ENCODE data around the gene FDCSP.
A peak's percentile ranks its signal among the peaks of the same experiment; 100 is the strongest.
"Not testable (repeated sequence)": the region's sequence is repeated elsewhere in the genome, so short reads cannot be mapped to it uniquely, and the experiment has no call there.

Gene FDCSP

DNA sequence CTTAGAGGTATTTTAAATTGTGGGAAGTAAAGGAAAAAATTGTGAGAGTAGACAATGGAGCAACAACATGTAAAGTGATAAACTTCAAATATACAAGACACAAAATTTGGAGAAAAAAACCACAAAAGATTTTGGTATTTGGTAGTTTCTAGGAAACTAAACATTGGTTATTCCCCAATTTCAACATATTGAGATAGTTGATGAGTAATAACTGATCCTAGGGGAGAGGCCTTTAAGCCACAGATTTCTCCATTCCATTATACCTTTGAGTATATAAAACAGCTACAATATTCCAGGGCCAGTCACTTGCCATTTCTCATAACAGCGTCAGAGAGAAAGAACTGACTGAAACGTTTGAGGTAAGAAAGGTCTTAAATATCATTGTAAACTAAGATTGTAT lies at the start of gene FDCSP:
Gene FDCSP (plus strand): TSS at position 301 of the 400 bp plus-strand sequence. CDS start 5,071 bp downstream, outside the sequence.
- DNase-seq = no peak

DNA sequence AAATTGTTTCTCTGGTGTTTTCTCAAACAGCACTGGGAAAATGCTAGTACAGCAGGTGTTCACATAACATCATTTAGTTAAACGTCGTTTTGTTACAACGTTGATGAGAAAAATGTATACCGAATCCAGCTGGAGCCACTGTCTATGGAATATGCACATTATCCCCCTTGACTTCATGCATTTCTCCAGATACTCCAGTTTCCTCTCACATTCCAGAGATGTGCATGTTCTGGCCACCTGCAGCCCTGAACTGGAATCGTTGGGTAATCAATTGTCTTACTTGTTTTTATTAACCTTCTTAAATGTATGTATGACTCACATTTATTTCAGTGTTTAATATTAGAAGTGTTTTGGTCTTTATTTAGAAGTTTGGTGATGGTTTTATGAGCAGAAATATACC lies 48.8 kb upstream of the FDCSP start:
- no peak for DNase-seq

- no peak for DNase-seq
These were observed 47.8 kb upstream of the FDCSP start for GRCh38 chr4:70178075-70178660.

DNA sequence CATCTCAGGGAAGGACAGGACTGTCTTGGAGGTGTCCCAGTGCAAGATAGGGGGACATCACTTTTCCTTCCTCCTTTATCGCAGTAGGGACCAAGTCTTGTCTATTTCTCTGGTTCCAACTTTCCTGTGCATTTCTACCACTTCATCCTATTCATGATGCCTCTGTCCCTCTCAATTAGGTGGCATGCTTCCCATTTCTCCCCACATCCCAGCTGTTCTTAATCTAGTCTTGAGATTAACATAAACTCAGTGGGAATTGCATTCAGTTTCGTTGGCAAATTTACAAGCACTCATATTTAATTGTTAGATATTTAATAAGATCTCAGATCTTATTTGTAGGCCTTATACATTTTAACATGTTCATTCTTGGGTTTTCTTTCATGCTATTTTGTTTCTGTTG lies 46.1 kb upstream of the FDCSP start:
- no peak for DNase-seq

DNA sequence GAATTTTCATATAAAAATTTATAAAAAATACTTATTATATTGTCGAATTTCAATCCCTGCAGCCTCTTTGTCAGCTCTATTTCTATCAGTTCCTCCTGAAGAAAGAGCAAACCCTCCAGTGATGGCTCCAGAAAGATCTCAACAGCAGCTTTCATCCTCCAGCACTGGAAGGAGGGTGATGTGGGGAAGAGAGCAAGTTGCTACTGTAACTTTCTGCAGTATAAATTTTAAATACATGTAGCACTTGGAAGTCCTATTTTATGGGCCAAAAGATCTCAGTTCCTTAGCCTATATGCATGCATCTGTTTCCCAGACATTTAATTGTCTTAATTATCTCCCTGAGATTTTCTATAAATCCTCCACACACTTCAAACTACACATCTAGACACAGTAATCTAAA lies 44.1 kb upstream of the FDCSP start:
- DNase-seq = no peak

GRCh38 chr4:70182517-70183167 lies 43.3 kb upstream of the FDCSP start:
- no peak for DNase-seq

GRCh38 chr4:70183168-70183939 lies 42.6 kb upstream of the FDCSP start:
- peak; percentile 34 for DNase-seq

GRCh38 chr4:70183940-70184246 lies 42.0 kb upstream of the FDCSP start:
- DNase-seq = no peak

DNA sequence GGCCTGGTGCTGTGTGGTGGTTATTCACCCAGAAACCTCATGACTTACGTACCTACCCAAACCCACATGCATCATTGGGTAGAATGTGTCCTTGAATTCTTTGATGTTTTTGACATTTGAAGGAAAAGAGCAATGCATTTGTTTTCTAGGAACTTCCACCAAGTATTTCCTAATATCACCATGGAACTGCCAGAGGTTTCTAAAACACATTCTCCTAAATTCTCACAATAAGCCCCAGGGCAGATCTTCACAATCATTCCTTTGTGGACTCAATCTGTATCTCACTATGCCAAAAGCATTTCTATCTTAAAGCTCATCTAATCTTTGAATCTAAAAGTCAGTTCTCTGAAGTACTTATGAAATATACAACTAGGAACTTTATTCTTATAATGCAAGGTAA lies 38.7 kb upstream of the FDCSP start:
- no peak for DNase-seq

GRCh38 chr4:70190579-70190978 lies 35.3 kb upstream of the FDCSP start:
- no peak for DNase-seq

GRCh38 chr4:70191647-70192046 lies 34.3 kb upstream of the FDCSP start:
- DNase-seq = no peak

GRCh38 chr4:70192895-70193294 lies 33.0 kb upstream of the FDCSP start:
- no peak for DNase-seq

DNA sequence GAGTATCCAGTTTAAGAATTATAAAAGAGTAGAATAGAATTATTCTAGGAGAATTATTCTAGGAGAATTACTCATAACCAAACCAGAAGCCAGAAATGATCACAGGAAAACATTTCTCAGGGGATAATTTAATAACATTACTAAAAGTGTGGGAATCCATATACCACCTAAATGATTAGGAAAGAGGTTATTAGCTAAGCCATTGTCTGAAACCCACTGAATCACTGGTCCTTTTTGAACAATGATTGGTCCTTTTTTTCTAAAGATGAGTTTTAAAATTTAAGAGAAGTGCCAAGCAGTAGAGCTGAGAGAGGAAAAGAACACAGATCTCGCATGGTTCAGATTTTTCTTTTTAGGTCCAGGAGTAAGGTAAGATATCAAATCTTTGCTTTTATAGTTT lies 30.5 kb upstream of the FDCSP start, which contains the start of gene ODAM:
Gene ODAM (plus strand): TSS at position 301 of the 400 bp plus-strand sequence. CDS start 819 bp downstream, outside the sequence.
- DNase-seq = no peak

DNA sequence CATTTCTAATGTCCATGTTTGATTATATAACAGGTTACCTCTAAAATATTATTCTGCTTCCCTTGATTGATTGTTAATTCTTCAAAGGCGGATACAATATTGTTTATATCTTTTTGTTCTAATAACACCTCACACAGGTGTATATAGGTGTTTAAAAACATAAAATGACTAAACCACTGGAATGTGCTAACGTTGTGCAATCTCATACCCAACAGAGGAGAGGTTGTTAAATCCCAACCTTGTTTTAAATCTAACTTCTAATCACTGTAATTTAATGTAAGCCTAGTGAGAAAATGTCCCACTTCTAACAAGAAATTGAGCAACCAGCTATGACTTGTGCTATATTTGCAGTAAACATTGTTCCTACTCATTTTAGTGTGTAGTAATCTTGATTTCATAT lies 29.1 kb upstream of the FDCSP start:
- DNase-seq = no peak

DNA sequence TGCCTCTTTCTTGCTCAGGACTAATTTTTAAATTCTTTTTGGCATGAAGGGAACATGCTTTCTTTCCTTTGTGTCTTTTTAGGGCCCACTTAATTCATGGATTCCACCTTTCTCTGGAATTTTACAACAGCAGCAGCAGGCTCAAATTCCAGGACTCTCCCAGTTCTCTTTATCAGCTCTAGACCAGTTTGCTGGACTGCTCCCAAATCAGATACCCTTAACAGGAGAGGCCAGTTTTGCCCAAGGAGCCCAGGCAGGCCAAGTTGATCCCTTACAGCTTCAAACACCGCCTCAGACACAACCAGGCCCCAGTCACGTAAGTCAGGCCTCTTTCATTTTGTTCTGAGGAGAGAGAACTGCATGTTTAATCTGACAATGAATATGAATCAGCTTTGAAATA lies 28.1 kb upstream of the FDCSP start:
- no peak for DNase-seq

DNA sequence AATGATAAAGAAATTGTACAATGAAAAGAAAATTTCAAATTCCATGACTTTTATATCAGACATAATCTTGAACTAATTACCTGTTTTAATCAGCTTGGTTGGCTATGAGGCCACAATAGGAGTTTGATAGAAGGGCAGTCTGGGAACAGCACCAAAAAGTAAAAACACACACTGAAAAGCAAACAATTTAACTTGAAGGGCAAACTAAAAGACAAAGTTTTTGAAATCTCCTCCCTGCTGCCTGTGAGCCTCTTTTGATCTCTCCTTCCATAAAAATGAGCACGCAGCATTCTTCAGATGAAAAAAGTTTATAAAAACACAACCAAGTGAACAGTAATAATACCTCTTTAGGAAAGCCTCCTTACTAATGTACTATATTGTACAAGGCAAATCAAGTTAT lies 22.3 kb upstream of the FDCSP start:
- no peak for DNase-seq

DNA sequence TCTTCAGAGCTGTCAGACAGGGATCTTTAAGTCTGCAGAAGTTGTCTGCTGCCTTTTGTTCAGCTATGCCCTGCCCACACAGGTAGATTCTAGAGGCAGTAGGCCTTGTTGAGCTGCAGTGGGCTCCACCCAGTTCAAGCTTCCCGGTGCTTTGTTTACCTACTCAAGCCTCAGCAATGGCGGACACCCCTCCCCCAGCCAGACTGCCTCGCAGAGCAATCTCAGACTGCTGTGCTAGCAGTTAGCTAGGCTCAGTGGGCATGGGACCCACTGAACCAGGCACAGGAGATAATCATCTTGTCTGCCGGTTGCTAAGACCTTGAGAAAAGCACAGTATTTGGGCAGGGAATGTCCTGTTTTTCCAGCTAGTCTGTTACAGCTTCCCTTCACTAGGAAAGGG lies 13.2 kb upstream of the FDCSP start:
- DNase-seq = not testable (repeated sequence)

- not testable (repeated sequence) for DNase-seq
These were observed 9.8 kb upstream of the FDCSP start for GRCh38 chr4:70216109-70216508.

- DNase-seq = not testable (repeated sequence)
These were observed 9.4 kb upstream of the FDCSP start for GRCh38 chr4:70216550-70216949.

DNA sequence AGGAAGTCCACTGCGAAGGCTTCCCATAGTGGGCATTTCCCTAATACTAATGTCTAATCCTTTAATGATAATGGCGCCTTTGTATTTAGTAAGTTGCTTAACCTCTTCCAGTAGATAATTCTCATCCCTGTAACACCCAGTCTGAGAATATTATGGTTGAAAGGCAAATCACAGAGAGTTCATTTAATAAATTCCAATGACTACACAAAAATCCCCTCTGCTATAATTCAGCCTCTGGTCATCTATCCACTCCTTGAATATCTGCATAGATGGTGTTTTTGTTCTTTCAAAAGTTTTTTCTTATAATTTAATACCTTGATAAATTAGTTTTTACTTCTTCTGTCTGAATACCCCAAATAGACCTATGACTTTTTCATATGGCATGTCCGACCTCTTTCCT lies 4.5 kb upstream of the FDCSP start:
- not testable (repeated sequence) for DNase-seq

DNA sequence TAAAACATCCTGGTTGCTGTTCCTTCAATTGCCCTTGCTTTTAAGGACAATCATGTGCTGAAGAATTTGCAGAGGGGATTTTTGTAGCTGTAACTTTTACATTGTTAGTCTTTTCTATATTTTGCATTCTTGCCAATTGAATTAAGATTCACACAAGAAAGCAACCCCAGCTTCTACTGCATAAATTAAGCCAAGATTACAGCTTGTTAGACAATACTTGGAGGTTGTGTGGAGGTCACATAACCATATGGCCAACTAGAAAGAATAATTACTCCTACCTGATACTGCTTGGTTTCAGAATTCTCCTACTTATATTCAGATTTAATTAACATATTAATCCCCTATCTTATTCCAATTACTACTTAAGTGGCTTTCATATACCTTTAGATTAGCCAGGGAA lies 4.1 kb upstream of the FDCSP start:
- not testable (repeated sequence) for DNase-seq

GRCh38 chr4:70236125-70236524 lies 10.2 kb downstream of the FDCSP start:
- DNase-seq = no peak

DNA sequence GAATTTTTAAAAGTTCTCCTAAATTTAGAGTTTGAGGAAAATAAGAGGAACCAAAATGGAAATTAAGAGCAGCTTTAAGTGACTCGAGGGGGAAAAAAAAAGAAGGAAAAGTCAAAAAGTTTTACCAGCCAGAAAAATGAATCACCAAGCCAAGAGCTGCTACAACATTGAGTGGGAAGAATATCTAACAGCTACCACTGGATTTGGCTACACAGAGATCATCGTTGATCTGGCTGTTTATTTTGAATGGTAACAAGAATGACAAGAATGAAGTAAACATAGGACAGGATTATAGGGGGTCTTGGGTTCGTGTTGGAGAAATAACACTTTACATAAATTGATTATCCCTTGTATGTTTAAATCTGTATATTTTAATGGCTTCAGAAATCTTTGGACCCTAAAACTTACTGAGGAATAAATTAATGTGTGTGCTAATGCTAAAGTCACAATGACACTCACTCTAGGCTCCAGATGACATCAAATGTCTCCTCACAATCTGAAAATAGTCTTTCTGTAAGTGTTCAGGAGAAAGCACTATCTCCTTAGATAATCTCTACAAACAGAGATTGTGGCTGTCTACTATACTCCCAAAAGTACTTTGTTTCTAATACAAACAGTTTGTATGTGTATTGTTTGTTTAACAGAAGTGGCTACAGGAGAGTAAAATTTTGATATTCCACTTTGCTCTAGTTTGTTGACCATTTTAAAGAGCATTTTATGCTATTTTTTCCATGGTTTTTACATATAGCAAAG lies 13.4 kb downstream of the FDCSP start:
- DNase-seq = no peak

Measured in activated CD4-positive, alpha-beta T cell treated with anti-CD3 and anti-CD28 coated beads, Interleukin-10, Interleukin-2, amounts not matched to agents 100 ng/mL and 50 ng/mL, durations not matched to agents 16 hours and 8 hours (primary cell).